IMR-90 (cell line): Measurements from ENCODE around the gene ALDH2.
"Not testable (repeated sequence)": the region's sequence is repeated elsewhere in the genome, so short reads cannot be mapped to it uniquely, and the experiment has no call there.

ENCODE experiments used
- CTCF ChIP-seq: conservative IDR thresholded peaks from 2 replicates; pipeline ENCODE4 v1.5.1; 2012; ENCODE audit warnings: mild to moderate bottlenecking, low read depth, low read length, improper control_type of control experiment
- POLR2A ChIP-seq: IDR thresholded peaks from 2 replicates; pipeline ENCODE4 v1.6.1; 2012; ENCODE audit warnings: mild to moderate bottlenecking, low read depth, low read length
- RFX5 ChIP-seq: IDR thresholded peaks from 2 replicates; pipeline ENCODE4 v1.8.0; 2012; ENCODE audit warnings: low read depth, mild to moderate bottlenecking, low read length, moderate library complexity

- not testable (repeated sequence) for TF ChIP-seq POLR2A, CTCF, RFX5
Measured at GRCh38 chr12:111835531-111836181, 68.9 kb downstream of the ALDH2 start.
